HG02588 (cell line): ENCODE measurements around the gene GPC2.
"Not testable (repeated sequence)": the region's sequence is repeated elsewhere in the genome, so short reads cannot be mapped to it uniquely, and the experiment has no call there.

ENCODE experiments used
- ATAC-seq: cut with Tn5 transposase; IDR thresholded peaks from one replicate; pipeline ENCODE4 v1.9.1; 2021; ENCODE audit warnings: mild to moderate bottlenecking, moderate library complexity; ENCODE audit not compliant: unreplicated experiment

Gene GPC2

GRCh38 chr7:100177045-100178001 lies at the start of gene GPC2, which contains the start of gene STAG3:
Gene GPC2, minus strand, starts transcription at chr7:100177381. Its CDS starts 182 bp downstream, at chr7:100177199.
Gene STAG3, plus strand, starts transcription at chr7:100177918. Its CDS starts 2,639 bp downstream, at chr7:100180557.
- ATAC-seq: peak; percentile 82

- not testable (repeated sequence) for ATAC-seq
These were observed 47.7 kb upstream of the GPC2 start for GRCh38 chr7:100224891-100225290.

- not testable (repeated sequence) for ATAC-seq
These were observed 46.3 kb upstream of the GPC2 start for GRCh38 chr7:100223376-100223927.

GRCh38 chr7:100222445-100223132 lies 45.4 kb upstream of the GPC2 start:
- ATAC-seq: no peak

GRCh38 chr7:100221767-100222444 lies 44.7 kb upstream of the GPC2 start:
- ATAC-seq: no peak

GRCh38 chr7:100221231-100221718 lies 44.1 kb upstream of the GPC2 start:
- ATAC-seq: peak; percentile 46

- ATAC-seq: no peak
These were observed 43.5 kb upstream of the GPC2 start for GRCh38 chr7:100220586-100221230.

- not testable (repeated sequence) for ATAC-seq
These were observed 42.8 kb upstream of the GPC2 start, which contains the start of gene PVRIG for GRCh38 chr7:100219801-100220585. Gene PVRIG, plus strand, starts transcription at chr7:100219949. Its CDS starts 22 bp downstream, at chr7:100219971.

- ATAC-seq: no peak
These were observed 42.1 kb upstream of the GPC2 start for GRCh38 chr7:100219271-100219737.

- not testable (repeated sequence) for ATAC-seq
These were observed 40.8 kb upstream of the GPC2 start for GRCh38 chr7:100217934-100218333.

- ATAC-seq: no peak
These were observed 38.7 kb upstream of the GPC2 start for GRCh38 chr7:100215895-100216294.

- not testable (repeated sequence) for ATAC-seq
These were observed 37.2 kb upstream of the GPC2 start for GRCh38 chr7:100214356-100214755.

GRCh38 chr7:100213672-100214071 lies 36.5 kb upstream of the GPC2 start:
- ATAC-seq: no peak

- ATAC-seq: no peak
These were observed 35.6 kb upstream of the GPC2 start for GRCh38 chr7:100212631-100213286.

- peak; percentile 40 for ATAC-seq
These were observed 34.2 kb upstream of the GPC2 start for GRCh38 chr7:100211342-100211780.

GRCh38 chr7:100210805-100211204 lies 33.6 kb upstream of the GPC2 start:
- ATAC-seq: no peak

GRCh38 chr7:100209493-100209892 lies 32.3 kb upstream of the GPC2 start:
- ATAC-seq: no peak

GRCh38 chr7:100208911-100209408 lies 31.8 kb upstream of the GPC2 start:
- peak; percentile 64 for ATAC-seq
